ENCODE data around the gene LYPD5.
"Not testable (repeated sequence)": the region's sequence is repeated elsewhere in the genome, so short reads cannot be mapped to it uniquely, and the experiment has no call there.

The LYPD5 gene

GRCh38 chr19:43776286-43776685, 26.0 kb downstream of the LYPD5 start:
- H3K27ac Mint-ChIP-seq = peak overlapping the region; percentile 95
- H3K4me3 Mint-ChIP-seq = peak overlapping the region; percentile 86
- no peaks in the 10 kb centered on the region for H3K9me3 Mint-ChIP-seq
- peaks cover 60% of the 10 kb centered on the region for H3K36me3 Mint-ChIP-seq (ENCODE audit: low read depth)
- H3K27me3 Mint-ChIP-seq = no peaks in the 10 kb centered on the region
- peaks cover 48% of the 10 kb centered on the region for H3K4me1 Mint-ChIP-seq (ENCODE audit: low read depth)

- peaks cover 69% of the 10 kb centered on the region for H3K36me3 Mint-ChIP-seq (ENCODE audit: low read depth)
- no peaks in the 10 kb centered on the region for H3K27me3 Mint-ChIP-seq
- H3K4me3 Mint-ChIP-seq = peak overlapping the region; percentile 5
- peaks cover 44% of the 10 kb centered on the region for H3K4me1 Mint-ChIP-seq (ENCODE audit: low read depth)
- peak overlapping the region; percentile 70 for H3K27ac Mint-ChIP-seq
- no peaks in the 10 kb centered on the region for H3K9me3 Mint-ChIP-seq
Observed at GRCh38 chr19:43775299-43775890, 26.9 kb downstream of the LYPD5 start.

- peaks cover 74% of the 10 kb centered on the region for H3K36me3 Mint-ChIP-seq (ENCODE audit: low read depth)
Observed at GRCh38 chr19:43774940-43775258, 27.3 kb downstream of the LYPD5 start.

GRCh38 chr19:43774103-43774939, 27.9 kb downstream of the LYPD5 start:
- no peak overlapping the region for H3K4me3 Mint-ChIP-seq
- no peaks in the 10 kb centered on the region for H3K9me3 Mint-ChIP-seq
- H3K27ac Mint-ChIP-seq = no peak overlapping the region
- peaks cover 48% of the 10 kb centered on the region for H3K4me1 Mint-ChIP-seq (ENCODE audit: low read depth)
- no peaks in the 10 kb centered on the region for H3K27me3 Mint-ChIP-seq
- peaks cover 76% of the 10 kb centered on the region for H3K36me3 Mint-ChIP-seq (ENCODE audit: low read depth)

More at GRCh38 chr19:43774940-43775258, 27.3 kb downstream of the LYPD5 start:
- not testable (repeated sequence) for H3K27me3 Mint-ChIP-seq, H3K27ac Mint-ChIP-seq, H3K9me3 Mint-ChIP-seq, H3K4me3 Mint-ChIP-seq
- peaks cover 44% of the 10 kb centered on the region for H3K4me1 Mint-ChIP-seq (ENCODE audit: low read depth)

GRCh38 chr19:43773725-43774102, 28.5 kb downstream of the LYPD5 start:
- H3K36me3 Mint-ChIP-seq (ENCODE audit: low read depth) = peaks cover 80% of the 10 kb centered on the region
- H3K27me3 Mint-ChIP-seq = no peaks in the 10 kb centered on the region
- H3K4me1 Mint-ChIP-seq (ENCODE audit: low read depth) = peaks cover 52% of the 10 kb centered on the region
- H3K27ac Mint-ChIP-seq = no peak overlapping the region
- no peak overlapping the region for H3K4me3 Mint-ChIP-seq
- no peaks in the 10 kb centered on the region for H3K9me3 Mint-ChIP-seq

- no peak overlapping the region for H3K27ac Mint-ChIP-seq
- H3K27me3 Mint-ChIP-seq = no peaks in the 10 kb centered on the region
- no peaks in the 10 kb centered on the region for H3K9me3 Mint-ChIP-seq
- peaks cover 86% of the 10 kb centered on the region for H3K36me3 Mint-ChIP-seq (ENCODE audit: low read depth)
- H3K4me3 Mint-ChIP-seq = no peak overlapping the region
- H3K4me1 Mint-ChIP-seq (ENCODE audit: low read depth) = peaks cover 55% of the 10 kb centered on the region
Observed at GRCh38 chr19:43769256-43769655, 33.0 kb downstream of the LYPD5 start.

GRCh38 chr19:43768273-43769050, 33.8 kb downstream of the LYPD5 start:
- H3K4me3 Mint-ChIP-seq = no peak overlapping the region
- H3K27me3 Mint-ChIP-seq = no peaks in the 10 kb centered on the region
- H3K36me3 Mint-ChIP-seq (ENCODE audit: low read depth) = peaks cover 89% of the 10 kb centered on the region
- peak overlapping the region; percentile 64 for H3K27ac Mint-ChIP-seq
- peaks cover 63% of the 10 kb centered on the region for H3K4me1 Mint-ChIP-seq (ENCODE audit: low read depth)
- H3K9me3 Mint-ChIP-seq = no peaks in the 10 kb centered on the region

- peaks cover 2% of the 10 kb centered on the region for H3K9me3 Mint-ChIP-seq
- H3K27me3 Mint-ChIP-seq = no peaks in the 10 kb centered on the region
- no peak overlapping the region for H3K4me3 Mint-ChIP-seq
- H3K36me3 Mint-ChIP-seq (ENCODE audit: low read depth) = peaks cover 87% of the 10 kb centered on the region
- H3K27ac Mint-ChIP-seq = peak overlapping the region; percentile 97
- peaks cover 70% of the 10 kb centered on the region for H3K4me1 Mint-ChIP-seq (ENCODE audit: low read depth)
Observed at GRCh38 chr19:43767818-43768217, 34.4 kb downstream of the LYPD5 start.

GRCh38 chr19:43767316-43767715, 34.9 kb downstream of the LYPD5 start:
- Mint-ChIP-seq H3K36me3 (ENCODE audit: low read depth) (peaks cover 87% of the 10 kb centered on the region), H3K4me3 (no peak overlapping the region), H3K4me1 (ENCODE audit: low read depth) (peaks cover 75% of the 10 kb centered on the region), H3K27me3 (no peaks in the 10 kb centered on the region), H3K27ac (peak overlapping the region; percentile 97), H3K9me3 (peaks cover 5% of the 10 kb centered on the region)

- H3K4me1 Mint-ChIP-seq (ENCODE audit: low read depth) = peaks cover 79% of the 10 kb centered on the region
- peak overlapping the region; percentile 97 for H3K27ac Mint-ChIP-seq
- H3K27me3 Mint-ChIP-seq = no peaks in the 10 kb centered on the region
- H3K36me3 Mint-ChIP-seq (ENCODE audit: low read depth) = peaks cover 84% of the 10 kb centered on the region
- H3K4me3 Mint-ChIP-seq = peak overlapping the region; percentile 73
- peaks cover 5% of the 10 kb centered on the region for H3K9me3 Mint-ChIP-seq
Observed at GRCh38 chr19:43766755-43767043, 35.5 kb downstream of the LYPD5 start.

- Mint-ChIP-seq H3K9me3 (peaks cover 5% of the 10 kb centered on the region), H3K4me1 (ENCODE audit: low read depth) (peaks cover 79% of the 10 kb centered on the region), H3K4me3 (peak overlapping the region; percentile 73), H3K27me3 (no peaks in the 10 kb centered on the region), H3K36me3 (ENCODE audit: low read depth) (peaks cover 73% of the 10 kb centered on the region), H3K27ac (peak overlapping the region; percentile 97)
Observed at GRCh38 chr19:43765109-43765876, 37.0 kb downstream of the LYPD5 start.

GRCh38 chr19:43764684-43765083, 37.6 kb downstream of the LYPD5 start:
- H3K27ac Mint-ChIP-seq = peak overlapping the region; percentile 97
- H3K4me3 Mint-ChIP-seq = peak overlapping the region; percentile 73
- peaks cover 67% of the 10 kb centered on the region for H3K36me3 Mint-ChIP-seq (ENCODE audit: low read depth)
- not testable (repeated sequence) for H3K27me3 Mint-ChIP-seq, H3K9me3 Mint-ChIP-seq
- H3K4me1 Mint-ChIP-seq (ENCODE audit: low read depth) = peaks cover 78% of the 10 kb centered on the region

GRCh38 chr19:43763473-43763939, 38.7 kb downstream of the LYPD5 start:
- peaks cover 5% of the 10 kb centered on the region for H3K9me3 Mint-ChIP-seq
- peak overlapping the region; percentile 53 for H3K4me3 Mint-ChIP-seq
- peaks cover 55% of the 10 kb centered on the region for H3K36me3 Mint-ChIP-seq (ENCODE audit: low read depth)
- H3K4me1 Mint-ChIP-seq (ENCODE audit: low read depth) = peaks cover 77% of the 10 kb centered on the region
- H3K27me3 Mint-ChIP-seq = no peaks in the 10 kb centered on the region
- peak overlapping the region; percentile 89 for H3K27ac Mint-ChIP-seq

GRCh38 chr19:43762814-43763213, 39.4 kb downstream of the LYPD5 start:
- H3K4me3 Mint-ChIP-seq = peak overlapping the region; percentile 53
- H3K9me3 Mint-ChIP-seq = peaks cover 5% of the 10 kb centered on the region
- peaks cover 48% of the 10 kb centered on the region for H3K36me3 Mint-ChIP-seq (ENCODE audit: low read depth)

More at GRCh38 chr19:43762814-43763213, 39.4 kb downstream of the LYPD5 start:
- Mint-ChIP-seq H3K4me1 (ENCODE audit: low read depth) (peaks cover 75% of the 10 kb centered on the region), H3K27me3 (no peaks in the 10 kb centered on the region), H3K27ac (peak overlapping the region; percentile 89)

Measured in stimulated activated naive CD8-positive, alpha-beta T cell treated with anti-CD3 and anti-CD28 coated beads, Interleukin-15, Interleukin-2, amounts not matched to agents 100 ng/mL and 50 ng/mL, for 24 hours (primary cell).